BE2C (cell line): ENCODE results near the gene HDAC8.

Source experiments
- DNase-seq: peaks from one replicate; pipeline ENCODE4 v3.0.0-alpha.2; 2020
- H3K27me3 ChIP-seq: fragments of 250-450 bp; sonication (Bioruptor Pico); 2 replicates; pipeline ENCODE4 v1.5.1; 2020; ENCODE audit warnings: mild to moderate bottlenecking
- H3K36me3 ChIP-seq: fragments of 250-450 bp; sonication (Bioruptor Pico); 2 replicates; pipeline ENCODE4 v1.5.1; 2020; ENCODE audit warnings: mild to moderate bottlenecking
- H3K4me1 ChIP-seq: fragments of 250-450 bp; sonication (Bioruptor Pico); 2 replicates; pipeline ENCODE4 v1.5.1; 2020
- H3K4me3 ChIP-seq: 2 replicates; pipeline ENCODE4 v1.5.1; 2011; ENCODE audit warnings: low read depth, low read length
- H3K9me3 ChIP-seq: fragments of 250-450 bp; sonication (Bioruptor Pico); 2 replicates; pipeline ENCODE4 v1.5.1; 2020
- CTCF ChIP-seq: IDR thresholded peaks from 2 replicates; pipeline ENCODE4 v1.5.1; 2012; ENCODE audit warnings: mild to moderate bottlenecking, low read depth, low read length

Gene HDAC8

GRCh38 chrX:72367516-72367915 is 205.1 kb downstream of the HDAC8 start:
- Histone ChIP-seq H3K4me3 (no peak overlapping the region), H3K36me3 (no peaks in the 10 kb centered on the region), H3K4me1 (no peaks in the 10 kb centered on the region; the same call in 1 of the 2 replicates), H3K27me3 (no peaks in the 10 kb centered on the region), H3K9me3 (no peaks in the 10 kb centered on the region)
- no peak for DNase-seq
- no peak for TF ChIP-seq CTCF

GRCh38 chrX:72366701-72367454 is 205.8 kb downstream of the HDAC8 start:
- Histone ChIP-seq H3K4me1 (no peaks in the 10 kb centered on the region; the same call in 1 of the 2 replicates), H3K27me3 (no peaks in the 10 kb centered on the region)
- no peak for DNase-seq

GRCh38 chrX:72366178-72366577 is 206.5 kb downstream of the HDAC8 start:
- no peak for DNase-seq

More at GRCh38 chrX:72366701-72367454, 205.8 kb downstream of the HDAC8 start:
- TF ChIP-seq CTCF: no peak
- Histone ChIP-seq H3K36me3 (no peaks in the 10 kb centered on the region), H3K4me3 (no peak overlapping the region), H3K9me3 (no peaks in the 10 kb centered on the region)

GRCh38 chrX:72365126-72365525 is 207.5 kb downstream of the HDAC8 start:
- Histone ChIP-seq H3K36me3 (no peaks in the 10 kb centered on the region), H3K4me1 (no peaks in the 10 kb centered on the region; the same call in 1 of the 2 replicates), H3K4me3 (no peak overlapping the region), H3K27me3 (no peaks in the 10 kb centered on the region), H3K9me3 (no peaks in the 10 kb centered on the region)
- DNase-seq: no peak
- no peak for TF ChIP-seq CTCF

More at GRCh38 chrX:72366178-72366577, 206.5 kb downstream of the HDAC8 start:
- Histone ChIP-seq H3K36me3 (no peaks in the 10 kb centered on the region), H3K4me3 (no peak overlapping the region), H3K4me1 (no peaks in the 10 kb centered on the region; the same call in 1 of the 2 replicates), H3K9me3 (no peaks in the 10 kb centered on the region), H3K27me3 (no peaks in the 10 kb centered on the region)
- TF ChIP-seq CTCF: no peak

- no peak for TF ChIP-seq CTCF
- Histone ChIP-seq H3K4me3 (no peak overlapping the region), H3K36me3 (no peaks in the 10 kb centered on the region), H3K4me1 (no peaks in the 10 kb centered on the region), H3K9me3 (no peaks in the 10 kb centered on the region), H3K27me3 (no peaks in the 10 kb centered on the region)
- no peak for DNase-seq
These were observed 212.3 kb downstream of the HDAC8 start for GRCh38 chrX:72360326-72360725.

GRCh38 chrX:72358313-72358712 is 214.3 kb downstream of the HDAC8 start:
- H3K36me3 ChIP-seq: no peaks in the 10 kb centered on the region
- TF ChIP-seq CTCF: no peak

More at GRCh38 chrX:72358313-72358712, 214.3 kb downstream of the HDAC8 start:
- no peak overlapping the region for H3K4me3 ChIP-seq
- no peaks in the 10 kb centered on the region for H3K4me1 ChIP-seq
- no peaks in the 10 kb centered on the region for H3K27me3 ChIP-seq
- H3K9me3 ChIP-seq: no peaks in the 10 kb centered on the region
- DNase-seq: no peak
